ENCODE data around the gene PEX5L.

The PEX5L gene

DNA sequence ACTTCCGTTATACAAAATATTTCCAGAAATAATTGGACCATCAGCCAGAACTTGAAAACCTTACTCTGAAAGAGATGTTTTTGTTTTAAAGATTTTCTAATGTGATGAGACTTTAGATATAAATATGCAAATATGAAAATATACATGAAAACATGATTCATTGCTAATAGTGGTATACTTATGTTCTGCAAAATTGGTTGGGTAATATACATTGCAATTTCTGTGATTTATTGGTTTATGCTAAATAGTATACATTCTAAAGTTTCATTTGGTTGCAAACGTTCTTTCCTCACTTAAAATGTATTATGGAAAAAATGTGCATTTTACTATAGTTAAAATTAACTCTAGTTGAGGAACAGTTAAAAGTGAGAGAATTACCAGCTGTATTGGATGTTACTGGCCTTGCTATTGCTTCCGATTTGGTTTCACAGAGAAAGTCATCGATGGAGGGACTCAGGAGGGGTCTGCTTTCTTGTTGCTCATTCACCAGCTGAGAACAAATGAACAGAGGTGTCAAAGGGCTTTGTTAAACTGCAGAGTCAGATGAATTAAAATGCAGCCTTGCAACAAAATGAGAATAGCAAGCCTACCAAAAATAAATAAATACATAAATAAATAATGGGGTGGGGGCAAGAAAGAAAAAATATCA is 149.3 kb downstream of the PEX5L start:
- ChIA-PET CTCF (no interaction called here), POLR2A (ENCODE audit: low non-redundant PET) (no interaction called here)
- H3K27ac ChIP-seq, result no peak overlapping the region
- DNase-seq (ENCODE audit: low spot score), result no peak
- TF ChIP-seq, protein P1, sequence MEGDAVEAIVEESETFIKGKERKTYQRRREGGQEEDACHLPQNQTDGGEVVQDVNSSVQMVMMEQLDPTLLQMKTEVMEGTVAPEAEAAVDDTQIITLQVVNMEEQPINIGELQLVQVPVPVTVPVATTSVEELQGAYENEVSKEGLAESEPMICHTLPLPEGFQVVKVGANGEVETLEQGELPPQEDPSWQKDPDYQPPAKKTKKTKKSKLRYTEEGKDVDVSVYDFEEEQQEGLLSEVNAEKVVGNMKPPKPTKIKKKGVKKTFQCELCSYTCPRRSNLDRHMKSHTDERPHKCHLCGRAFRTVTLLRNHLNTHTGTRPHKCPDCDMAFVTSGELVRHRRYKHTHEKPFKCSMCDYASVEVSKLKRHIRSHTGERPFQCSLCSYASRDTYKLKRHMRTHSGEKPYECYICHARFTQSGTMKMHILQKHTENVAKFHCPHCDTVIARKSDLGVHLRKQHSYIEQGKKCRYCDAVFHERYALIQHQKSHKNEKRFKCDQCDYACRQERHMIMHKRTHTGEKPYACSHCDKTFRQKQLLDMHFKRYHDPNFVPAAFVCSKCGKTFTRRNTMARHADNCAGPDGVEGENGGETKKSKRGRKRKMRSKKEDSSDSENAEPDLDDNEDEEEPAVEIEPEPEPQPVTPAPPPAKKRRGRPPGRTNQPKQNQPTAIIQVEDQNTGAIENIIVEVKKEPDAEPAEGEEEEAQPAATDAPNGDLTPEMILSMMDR (conservative IDR thresholded peaks at IDR 0.05; ENCODE audit: low read depth), result no peak

- no peak for DNase-seq (ENCODE audit: low spot score)
- ChIA-PET POLR2A (ENCODE audit: low non-redundant PET) (no interaction called here), CTCF (no interaction called here)
- H3K27ac ChIP-seq, result no peak overlapping the region
- TF ChIP-seq, protein P1 (conservative IDR thresholded peaks at IDR 0.05; ENCODE audit: low read depth), result no peak
Observed at GRCh38 chr3:179885950-179886349, 150.8 kb downstream of the PEX5L start.

- no peak for DNase-seq (ENCODE audit: low spot score)
- H3K27ac ChIP-seq, result no peak overlapping the region
- POLR2A ChIA-PET (ENCODE audit: low non-redundant PET), result no interaction called here
- CTCF ChIA-PET, result no interaction called here
- TF ChIP-seq, protein P1 (conservative IDR thresholded peaks at IDR 0.05; ENCODE audit: low read depth), result no peak
Observed at GRCh38 chr3:179884136-179884535, 152.6 kb downstream of the PEX5L start.

- no peak overlapping the region for H3K27ac ChIP-seq
- TF ChIP-seq, protein P1 (conservative IDR thresholded peaks at IDR 0.05; ENCODE audit: low read depth), result no peak
- ChIA-PET CTCF (interaction anchor here (1.2 kb wide), 1 partner anchor 47 kb away, joined by 4 read pairs; no protein-coding TSS in a partner anchor), POLR2A (ENCODE audit: low non-redundant PET) (no interaction called here)
- DNase-seq (ENCODE audit: low spot score), result no peak
Observed at GRCh38 chr3:179882292-179882691, 154.4 kb downstream of the PEX5L start.

DNA sequence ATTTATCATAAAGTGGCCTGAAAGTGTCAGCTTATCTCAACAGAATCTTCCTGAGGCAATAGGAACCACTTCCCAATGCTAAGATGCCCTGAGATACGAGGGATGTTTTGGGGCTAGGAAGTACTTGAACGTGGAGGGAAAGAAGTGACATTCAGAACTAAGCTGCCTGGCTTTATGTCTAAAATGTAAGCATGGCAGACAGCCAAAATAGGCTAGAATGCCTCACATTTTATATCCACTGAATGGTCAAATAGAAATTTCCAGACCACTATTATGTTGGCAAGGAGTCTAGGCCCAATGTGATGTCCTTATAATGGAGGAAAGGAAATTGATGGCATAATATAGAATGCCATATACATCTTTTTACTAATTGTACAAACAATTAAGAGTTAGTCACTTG is 154.9 kb downstream of the PEX5L start:
- CTCF ChIA-PET, result interaction anchor here (1.2 kb wide), 2 partner anchors 10 to 47 kb away, joined by 3 to 4 read pairs; no protein-coding TSS in a partner anchor
- TF ChIP-seq, protein P1 (conservative IDR thresholded peaks at IDR 0.05; ENCODE audit: low read depth), result no peak
- DNase-seq (ENCODE audit: low spot score), result no peak
- POLR2A ChIA-PET (ENCODE audit: low non-redundant PET), result no interaction called here
- H3K27ac ChIP-seq, result no peak overlapping the region

DNA sequence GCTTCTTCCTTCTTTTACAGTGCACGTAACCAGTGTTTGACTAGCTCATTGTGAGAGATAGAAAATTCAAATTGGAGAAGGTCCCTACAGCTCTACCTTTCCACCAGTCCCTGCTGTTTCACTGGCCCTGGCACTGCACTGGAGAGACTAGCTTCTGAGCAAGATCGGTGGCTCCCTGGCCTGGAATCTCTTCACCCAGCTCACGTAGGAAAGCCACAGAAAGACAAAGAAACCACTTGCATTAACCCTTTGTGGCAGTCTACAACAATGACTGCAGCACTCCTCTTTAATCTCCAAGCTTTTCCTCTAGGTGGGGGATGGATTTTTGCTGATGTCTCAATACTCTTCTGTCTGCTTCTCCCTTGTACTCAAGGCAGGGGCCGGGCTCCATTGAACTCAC is 155.9 kb downstream of the PEX5L start:
- no peak for DNase-seq (ENCODE audit: low spot score)
- ChIA-PET CTCF (interaction anchor here (0.5 to 1.2 kb wide), 2 partner anchors 9 to 630 kb away, joined by 3 to 6 read pairs; no protein-coding TSS in a partner anchor), POLR2A (ENCODE audit: low non-redundant PET) (interaction anchor here (0.6 kb wide), 1 partner anchor 1089 kb away, joined by 4 read pairs; no protein-coding TSS in a partner anchor)
- no peak overlapping the region for H3K27ac ChIP-seq
- TF ChIP-seq, protein P1 (conservative IDR thresholded peaks at IDR 0.05; ENCODE audit: low read depth), result no peak

All from RWPE1 (cell line).